Right lobe of liver (tissue), 6 donors: ENCODE results near the gene CCSER1. TPM values are rescaled to one million over a fixed set of nuclear protein-coding genes. Genes with fewer than 3 reads are reported as not detected.

Source experiments
- ATAC-seq, 4 donors: fragments of 200-7000 bp; cut with Tn5 transposase; one replicate each; pipeline ENCODE4 v1.9.1; 2020; ENCODE audit warnings: mild to moderate bottlenecking in 4 of 4, moderate library complexity in 4 of 4
- DNase-seq, 3 donors: peaks; one replicate each; pipeline ENCODE4 v3.0.0-alpha.2; 2020
- H3K27ac ChIP-seq, 3 donors: fragments of 200-600 bp; one replicate each; pipeline ENCODE4 v1.8.0; 2022
- H3K27me3 ChIP-seq, 2 donors: fragments of 200-600 bp; one replicate each; pipeline ENCODE4 v1.8.0; 2022
- H3K36me3 ChIP-seq, 4 donors: fragments of 200-600 bp; sonication (generic) in 1 of 4; one replicate each; pipeline versions ENCODE4 v1.5.1 to v1.8.0; 2017 to 2022; ENCODE audit warnings: control low read depth in 1 of 4
- H3K4me1 ChIP-seq, 4 donors: fragments of 200-600 bp; sonication (generic) in 1 of 4; one replicate each; pipeline versions ENCODE4 v1.5.1 to v1.8.0; 2017 to 2022; ENCODE audit warnings: control low read depth in 1 of 4
- H3K4me3 ChIP-seq, 3 donors: fragments of 200-600 bp; one replicate each; pipeline ENCODE4 v1.8.0; 2022
- H3K9me3 ChIP-seq, 4 donors: fragments of 200-600 bp; sonication (generic) in 1 of 4; one replicate each; pipeline versions ENCODE4 v1.5.1 to v1.8.0; 2017 to 2022; ENCODE audit warnings: control low read depth in 1 of 4
- POLR2A ChIP-seq: fragments of 450-650 bp; IDR thresholded peaks from one replicate; pipeline ENCODE4 v1.6.1; 2017; ENCODE audit warnings: antibody characterized with exemption, mild to moderate bottlenecking
- WGBS: methylation state at CpG from one replicate; pipeline ENCODE4 v1.1.6; 2018; ENCODE audit warnings: low coverage, low lambda C conversion rate; ENCODE audit not compliant: insufficient coverage; ENCODE audit errors: missing lambda C conversion rate; 5-methylcytosine and 5-hydroxymethylcytosine counted together
- intact Hi-C, 2 donors: fragments of 100-400 bp; cut with DNase I; formaldehyde crosslinking; loops; one replicate each; pipeline versions ENCODE4 v1.11.2 to v1.14.1; 2022
- total RNA-seq, 6 experiments: library from RNA; depleted of rRNA in 2 of 6; stranded (reverse); fragments of >200 nt in 2 of 6; fragmentation: NEBNext Ultra II Directional in 3 of 6; extraction: Animal tissue kit (Norgen Biotek cat#: 25700) in 3 of 6; gene quantifications; one replicate each; pipeline versions ENCODE4 v1.1.0 to v1.2.4, GENCODE V29; 2016 to 2023
- TF ChIP-seq, protein P1 (sequence below), 4 donors: fragments of 200-600 bp in 3 of 4; fragments of 450-650 bp in 1 of 4; IDR thresholded peaks; one replicate each; pipeline versions ENCODE4 v1.5.1 to v1.8.0; 2016 to 2022; ENCODE audit warnings: antibody characterized with exemption in 4 of 4, mild to moderate bottlenecking in 2 of 4
- donor health status: DM: no; HTN: yes; CAD: no.
- donor health status: DM: no; HTN: no; CAD: no.
- donor health status: DM: no; HTN: no; CAD: no.
- donor health status: DM: no; HTN: yes; CAD: no.
- donor health status: DM: no; HTN: yes; CAD: no.

Gene CCSER1
- total RNA-seq, 6 experiments from 2014 or later = 0.15 to 1.00 (median 0.65) TPM

DNA sequence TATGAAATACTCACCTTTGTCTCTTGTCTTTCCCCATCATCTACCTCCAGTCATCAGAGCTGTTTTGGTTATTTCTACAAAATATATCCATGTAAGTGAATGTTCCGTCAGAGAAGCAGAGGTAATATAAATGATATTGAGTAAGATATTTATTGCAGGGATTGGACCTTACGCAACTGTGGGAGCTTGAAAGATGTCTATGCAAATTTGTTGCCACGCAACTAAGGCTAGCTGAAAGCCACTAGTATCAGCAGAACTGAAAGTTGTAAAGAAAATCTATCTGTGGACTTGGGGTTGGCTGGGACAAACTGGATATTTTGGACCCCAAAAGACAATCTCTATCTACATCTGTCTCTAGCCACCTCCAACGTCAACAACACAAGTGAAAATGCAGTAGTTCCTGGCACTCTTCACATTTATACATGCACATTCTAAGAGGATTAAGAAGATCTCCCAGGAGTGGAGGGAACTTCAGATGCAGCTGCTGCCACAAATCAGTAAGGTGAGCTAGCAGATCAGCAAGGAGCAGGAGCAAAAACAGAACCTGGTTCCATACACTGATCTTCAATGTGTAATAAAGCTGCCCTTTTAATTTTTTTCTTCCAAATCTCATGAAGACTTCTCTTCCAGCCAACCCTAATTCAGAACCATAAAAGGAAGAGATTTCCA, 8.5 kb upstream of the CCSER1 start:
- ATAC-seq (no peak), DNase-seq (no peak)
- no peaks in the 10 kb centered on the region for H3K27me3 ChIP-seq
- intact Hi-C loops = no loop called here
- H3K36me3 ChIP-seq = no peaks in the 10 kb centered on the region
- H3K4me3 ChIP-seq = no peak overlapping the region
- no peaks in the 10 kb centered on the region for H3K9me3 ChIP-seq
- 36% methylated on average over 4 of the region's 4 CpGs for WGBS
- no peak overlapping the region for H3K27ac ChIP-seq
- no peak for TF ChIP-seq POLR2A
- TF ChIP-seq, protein P1, sequence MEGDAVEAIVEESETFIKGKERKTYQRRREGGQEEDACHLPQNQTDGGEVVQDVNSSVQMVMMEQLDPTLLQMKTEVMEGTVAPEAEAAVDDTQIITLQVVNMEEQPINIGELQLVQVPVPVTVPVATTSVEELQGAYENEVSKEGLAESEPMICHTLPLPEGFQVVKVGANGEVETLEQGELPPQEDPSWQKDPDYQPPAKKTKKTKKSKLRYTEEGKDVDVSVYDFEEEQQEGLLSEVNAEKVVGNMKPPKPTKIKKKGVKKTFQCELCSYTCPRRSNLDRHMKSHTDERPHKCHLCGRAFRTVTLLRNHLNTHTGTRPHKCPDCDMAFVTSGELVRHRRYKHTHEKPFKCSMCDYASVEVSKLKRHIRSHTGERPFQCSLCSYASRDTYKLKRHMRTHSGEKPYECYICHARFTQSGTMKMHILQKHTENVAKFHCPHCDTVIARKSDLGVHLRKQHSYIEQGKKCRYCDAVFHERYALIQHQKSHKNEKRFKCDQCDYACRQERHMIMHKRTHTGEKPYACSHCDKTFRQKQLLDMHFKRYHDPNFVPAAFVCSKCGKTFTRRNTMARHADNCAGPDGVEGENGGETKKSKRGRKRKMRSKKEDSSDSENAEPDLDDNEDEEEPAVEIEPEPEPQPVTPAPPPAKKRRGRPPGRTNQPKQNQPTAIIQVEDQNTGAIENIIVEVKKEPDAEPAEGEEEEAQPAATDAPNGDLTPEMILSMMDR (IDR thresholded peaks at IDR 0.05) = no peak
- H3K4me1 ChIP-seq = no peaks in the 10 kb centered on the region

DNA sequence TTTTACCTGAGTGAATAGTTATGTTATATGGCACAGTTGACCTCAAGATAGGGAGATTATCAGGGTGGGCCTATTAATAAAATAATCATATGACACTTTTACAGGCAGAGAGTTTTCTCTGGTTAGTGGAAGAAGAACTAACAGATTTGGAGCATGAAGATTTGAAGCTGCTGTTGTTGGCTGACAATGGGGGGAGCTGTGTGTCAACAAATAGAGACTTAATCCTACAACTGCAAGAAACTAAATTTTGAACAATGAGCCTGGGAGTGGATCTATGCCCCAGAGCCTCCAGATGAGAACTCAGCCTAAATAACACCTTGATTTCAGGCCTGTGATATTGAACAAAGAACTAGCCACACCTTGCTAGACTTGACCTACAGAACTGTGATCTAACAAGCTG, 7.2 kb upstream of the CCSER1 start:
- Histone ChIP-seq H3K27ac (no peak overlapping the region), H3K9me3 (no peaks in the 10 kb centered on the region), H3K4me3 (no peak overlapping the region), H3K4me1 (no peaks in the 10 kb centered on the region), H3K36me3 (no peaks in the 10 kb centered on the region), H3K27me3 (no peaks in the 10 kb centered on the region)
- DNase-seq (no peak), ATAC-seq (no peak)
- intact Hi-C loops = no loop called here
- TF ChIP-seq, protein P1 (IDR thresholded peaks at IDR 0.05) = no peak
- TF ChIP-seq POLR2A = no peak

DNA sequence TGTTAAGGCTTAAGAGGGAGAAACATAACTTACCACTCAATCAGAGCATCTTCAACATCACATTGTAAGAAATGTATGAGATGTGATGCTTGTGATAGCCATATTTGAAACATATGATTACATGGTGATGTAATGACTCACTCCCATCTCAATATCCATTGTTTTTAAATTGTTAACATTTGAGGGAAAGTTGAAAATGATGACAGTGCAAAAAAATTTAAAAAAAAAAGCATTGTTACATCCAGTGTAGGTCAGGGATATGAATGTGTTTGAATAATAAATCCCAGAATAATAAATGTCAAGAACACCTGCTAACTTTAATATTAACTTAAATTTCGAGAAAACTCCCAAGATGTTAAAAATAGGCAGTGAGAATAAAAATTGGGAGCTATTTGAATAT, 6.4 kb upstream of the CCSER1 start:
- no peaks in the 10 kb centered on the region for H3K9me3 ChIP-seq
- H3K36me3 ChIP-seq = no peaks in the 10 kb centered on the region
- no peaks in the 10 kb centered on the region for H3K27me3 ChIP-seq
- H3K4me3 ChIP-seq = no peak overlapping the region
- H3K4me1 ChIP-seq = no peaks in the 10 kb centered on the region
- intact Hi-C loops = no loop called here
- ATAC-seq = no peak
- H3K27ac ChIP-seq = no peak overlapping the region
- no peak for DNase-seq
- WGBS = 22% methylated on average over 1 of the region's 1 CpG
- TF ChIP-seq, protein P1 (IDR thresholded peaks at IDR 0.05) = no peak
- TF ChIP-seq POLR2A = no peak

- TF ChIP-seq, protein P1 (IDR thresholded peaks at IDR 0.05) = no peak
- TF ChIP-seq POLR2A = no peak
- H3K4me3 ChIP-seq = no peak overlapping the region
- H3K4me1 ChIP-seq = no peaks in the 10 kb centered on the region
- 42% methylated on average over 3 of the region's 3 CpGs for WGBS
- intact Hi-C loops = no loop called here
- DNase-seq (no peak), ATAC-seq (no peak)
- no peaks in the 10 kb centered on the region for H3K36me3 ChIP-seq
- H3K27ac ChIP-seq = no peak overlapping the region
- H3K27me3 ChIP-seq = no peaks in the 10 kb centered on the region
- H3K9me3 ChIP-seq = no peaks in the 10 kb centered on the region
These were observed 5.4 kb upstream of the CCSER1 start for GRCh38 chr4:90121676-90122354.
